HL-60/S4 treated with phorbol 12-myristate 13-acetate at 8.2 ng/mL for 4 days and 3 days (cell line): ENCODE results near the gene UMODL1.

Experiments
- in situ Hi-C: fragments of 300-500 bp; cut with MboI; formaldehyde crosslinking; loops from 2 replicates; pipeline ENCODE4 v1.15.0; 2022; ENCODE audit warnings: low sequenced_read_pairs

The UMODL1 gene

GRCh38 chr21:42079008-42079938 lies 8.2 kb downstream of the UMODL1 start:
- in situ Hi-C loops: no loop called here

GRCh38 chr21:42079939-42080787 lies 9.0 kb downstream of the UMODL1 start:
- in situ Hi-C loops: no loop called here

- in situ Hi-C loops: no loop called here
These were observed 9.6 kb downstream of the UMODL1 start for GRCh38 chr21:42080788-42081083.

GRCh38 chr21:42081138-42081537 lies 10.0 kb downstream of the UMODL1 start:
- in situ Hi-C loops: no loop called here

GRCh38 chr21:42081931-42082381 lies 10.8 kb downstream of the UMODL1 start:
- in situ Hi-C loops: no loop called here

- in situ Hi-C loops: no loop called here
These were observed 11.6 kb downstream of the UMODL1 start for GRCh38 chr21:42082501-42083360.

- in situ Hi-C loops: no loop called here
These were observed 12.2 kb downstream of the UMODL1 start for GRCh38 chr21:42083361-42083690.

- in situ Hi-C loops: no loop called here
These were observed 13.0 kb downstream of the UMODL1 start for GRCh38 chr21:42084079-42084478.

GRCh38 chr21:42085246-42086077 lies 14.3 kb downstream of the UMODL1 start:
- in situ Hi-C loops: no loop called here

GRCh38 chr21:42086969-42087368 lies 15.9 kb downstream of the UMODL1 start:
- in situ Hi-C loops: no loop called here

- in situ Hi-C loops: no loop called here
These were observed 17.0 kb downstream of the UMODL1 start for GRCh38 chr21:42088148-42088547.

- in situ Hi-C loops: no loop called here
These were observed 17.5 kb downstream of the UMODL1 start for GRCh38 chr21:42088658-42089057.

- in situ Hi-C loops: no loop called here
These were observed 18.0 kb downstream of the UMODL1 start for GRCh38 chr21:42089093-42089631.

- in situ Hi-C loops: no loop called here
These were observed 18.7 kb downstream of the UMODL1 start for GRCh38 chr21:42089665-42090310.

GRCh38 chr21:42091899-42092508 lies 20.9 kb downstream of the UMODL1 start:
- in situ Hi-C loops: no loop called here

- in situ Hi-C loops: no loop called here
These were observed 21.7 kb downstream of the UMODL1 start for GRCh38 chr21:42092771-42093170.

GRCh38 chr21:42093186-42093585 lies 22.1 kb downstream of the UMODL1 start:
- in situ Hi-C loops: no loop called here

- in situ Hi-C loops: no loop called here
These were observed 22.9 kb downstream of the UMODL1 start for GRCh38 chr21:42093991-42094421.

- in situ Hi-C loops: no loop called here
These were observed 23.7 kb downstream of the UMODL1 start for GRCh38 chr21:42094811-42095210.
